VCaP (cell line): Measurements from ENCODE around the gene TNFAIP3.

Source experiments
- H3K27ac ChIP-seq: fragments of 450-650 bp; 2 replicates; pipeline ENCODE4 v1.5.1; 2017
- TF ChIP-seq, protein P1 (sequence below): fragments of 450-650 bp; conservative IDR thresholded peaks from 2 replicates; pipeline ENCODE4 v1.5.1; 2017; ENCODE audit warnings: mild to moderate bottlenecking, moderate library complexity

TNFAIP3 gene

DNA sequence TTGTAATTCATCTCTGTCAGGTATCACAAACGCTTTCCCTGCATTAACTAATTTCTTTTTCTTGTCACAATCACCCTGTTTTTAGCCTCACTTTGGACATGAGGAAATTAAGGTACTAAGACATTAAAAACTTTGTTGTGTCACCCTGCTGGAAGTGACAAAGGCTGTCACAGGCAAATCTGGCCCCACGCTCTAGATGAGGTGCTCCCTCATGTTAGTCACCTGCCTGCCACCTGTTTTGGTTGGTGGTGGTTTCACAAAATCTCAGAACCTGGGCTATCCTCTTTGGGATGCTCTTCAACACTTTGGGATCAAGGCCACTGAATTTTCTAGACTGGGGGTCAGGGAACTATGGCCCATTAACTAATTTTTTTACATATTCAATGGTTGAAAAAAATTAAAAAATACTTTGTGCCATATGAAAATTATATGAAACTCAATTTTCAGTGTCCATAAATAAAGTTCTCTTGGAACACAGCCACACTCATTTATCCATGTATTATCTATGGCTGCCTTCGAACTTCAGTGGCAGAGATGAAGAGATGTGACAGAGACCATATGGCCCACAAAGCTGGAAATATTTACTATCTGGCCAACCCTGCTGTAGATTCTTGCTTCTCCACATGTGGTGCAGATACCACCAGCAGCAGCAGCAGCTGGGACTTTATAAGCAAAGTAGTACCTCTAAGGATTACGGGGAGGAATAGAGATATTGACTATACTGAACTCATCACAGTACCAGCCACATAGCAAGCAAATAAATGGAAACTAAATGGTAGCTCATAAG lies 16.1 kb upstream of the TNFAIP3 start:
- H3K27ac ChIP-seq: no peak overlapping the region
- TF ChIP-seq, protein P1, sequence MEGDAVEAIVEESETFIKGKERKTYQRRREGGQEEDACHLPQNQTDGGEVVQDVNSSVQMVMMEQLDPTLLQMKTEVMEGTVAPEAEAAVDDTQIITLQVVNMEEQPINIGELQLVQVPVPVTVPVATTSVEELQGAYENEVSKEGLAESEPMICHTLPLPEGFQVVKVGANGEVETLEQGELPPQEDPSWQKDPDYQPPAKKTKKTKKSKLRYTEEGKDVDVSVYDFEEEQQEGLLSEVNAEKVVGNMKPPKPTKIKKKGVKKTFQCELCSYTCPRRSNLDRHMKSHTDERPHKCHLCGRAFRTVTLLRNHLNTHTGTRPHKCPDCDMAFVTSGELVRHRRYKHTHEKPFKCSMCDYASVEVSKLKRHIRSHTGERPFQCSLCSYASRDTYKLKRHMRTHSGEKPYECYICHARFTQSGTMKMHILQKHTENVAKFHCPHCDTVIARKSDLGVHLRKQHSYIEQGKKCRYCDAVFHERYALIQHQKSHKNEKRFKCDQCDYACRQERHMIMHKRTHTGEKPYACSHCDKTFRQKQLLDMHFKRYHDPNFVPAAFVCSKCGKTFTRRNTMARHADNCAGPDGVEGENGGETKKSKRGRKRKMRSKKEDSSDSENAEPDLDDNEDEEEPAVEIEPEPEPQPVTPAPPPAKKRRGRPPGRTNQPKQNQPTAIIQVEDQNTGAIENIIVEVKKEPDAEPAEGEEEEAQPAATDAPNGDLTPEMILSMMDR: no peak

DNA sequence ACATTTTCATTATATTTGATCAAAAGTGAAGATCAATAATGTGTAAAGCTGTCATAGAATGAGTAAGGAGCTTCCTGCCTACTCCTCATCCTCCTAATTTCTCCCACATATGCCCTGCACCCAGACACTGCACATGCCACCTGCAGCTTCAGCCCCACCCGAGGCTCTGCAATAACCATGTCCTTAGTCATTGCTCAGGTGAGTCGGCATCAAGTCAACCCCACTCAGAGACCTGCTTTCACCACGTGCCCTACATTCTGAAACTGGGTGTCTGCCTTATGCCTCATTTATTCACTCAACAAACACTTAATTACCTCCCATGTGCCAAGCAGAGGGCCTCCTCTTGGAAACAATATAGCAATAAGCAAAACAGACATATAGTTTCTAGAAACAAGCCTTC lies 15.4 kb upstream of the TNFAIP3 start:
- H3K27ac ChIP-seq: no peak overlapping the region
- TF ChIP-seq, protein P1: no peak

DNA sequence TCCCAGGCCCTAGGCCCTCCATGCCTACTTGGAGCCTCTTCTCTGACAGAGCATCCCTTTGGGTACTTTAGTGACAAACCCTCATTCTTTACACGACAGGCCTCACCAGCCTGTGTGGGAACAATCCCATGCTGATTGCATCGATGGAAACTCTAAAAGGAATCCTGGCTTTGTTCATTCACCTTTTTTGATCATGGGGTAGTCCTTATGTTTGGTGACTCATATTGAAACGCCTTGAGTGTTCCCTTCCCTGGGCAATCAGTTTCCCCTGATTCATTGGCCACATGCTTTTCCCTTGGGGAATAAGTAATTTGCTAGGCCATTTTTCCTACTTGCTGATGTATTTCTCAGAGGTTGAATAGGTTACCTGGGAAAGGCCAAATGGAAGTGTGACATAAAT lies 14.7 kb upstream of the TNFAIP3 start:
- H3K27ac ChIP-seq: no peak overlapping the region
- TF ChIP-seq, protein P1: no peak

DNA sequence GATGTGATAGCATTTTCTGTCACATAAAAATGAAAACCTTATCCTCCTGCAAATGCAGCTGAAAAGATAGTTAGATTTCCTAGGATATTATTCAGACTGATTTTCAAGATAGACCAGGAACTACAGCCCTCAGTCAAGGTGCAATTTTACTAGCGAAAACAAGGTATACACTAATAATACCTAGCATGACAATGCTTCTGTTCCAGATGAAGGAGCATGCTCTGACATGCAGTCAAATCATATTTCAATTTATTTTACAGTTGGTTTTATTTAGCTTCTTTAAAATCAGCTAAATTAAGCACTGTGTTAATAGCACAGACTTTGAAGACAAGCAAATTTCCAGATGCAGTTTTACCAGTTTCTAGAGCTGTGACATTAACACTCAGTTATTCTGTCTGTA lies 14.2 kb upstream of the TNFAIP3 start:
- TF ChIP-seq, protein P1: no peak
- H3K27ac ChIP-seq: no peak overlapping the region

DNA sequence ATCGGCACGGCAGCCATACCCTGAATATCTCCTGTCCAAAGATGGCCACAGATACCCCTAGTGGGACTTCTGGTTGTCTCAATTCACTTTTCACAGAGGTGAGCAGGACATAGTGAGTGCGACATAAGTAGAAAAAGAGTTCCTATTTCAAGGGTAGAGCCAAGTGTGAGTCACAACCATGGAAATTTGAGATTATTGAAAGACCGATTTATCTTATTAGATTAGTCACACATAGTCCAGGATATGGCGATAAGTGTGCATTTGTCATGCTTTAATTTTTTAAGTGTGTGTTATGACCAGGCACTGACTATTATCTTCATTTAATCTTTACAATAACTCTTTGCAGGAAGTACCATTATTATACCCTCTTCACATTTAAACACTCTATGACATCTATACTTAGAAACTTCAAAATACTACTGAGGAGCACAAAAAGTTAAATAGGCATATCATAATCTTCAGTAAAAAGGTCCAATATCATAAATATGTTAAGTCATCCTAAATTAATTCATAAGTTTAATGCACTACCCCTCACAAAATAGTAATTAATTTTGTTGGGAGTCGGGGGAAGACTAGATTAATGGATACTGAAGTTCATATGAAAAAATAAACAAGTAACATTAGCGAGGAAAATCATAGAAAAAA lies 13.4 kb upstream of the TNFAIP3 start:
- no peak overlapping the region for H3K27ac ChIP-seq
- TF ChIP-seq, protein P1: no peak

DNA sequence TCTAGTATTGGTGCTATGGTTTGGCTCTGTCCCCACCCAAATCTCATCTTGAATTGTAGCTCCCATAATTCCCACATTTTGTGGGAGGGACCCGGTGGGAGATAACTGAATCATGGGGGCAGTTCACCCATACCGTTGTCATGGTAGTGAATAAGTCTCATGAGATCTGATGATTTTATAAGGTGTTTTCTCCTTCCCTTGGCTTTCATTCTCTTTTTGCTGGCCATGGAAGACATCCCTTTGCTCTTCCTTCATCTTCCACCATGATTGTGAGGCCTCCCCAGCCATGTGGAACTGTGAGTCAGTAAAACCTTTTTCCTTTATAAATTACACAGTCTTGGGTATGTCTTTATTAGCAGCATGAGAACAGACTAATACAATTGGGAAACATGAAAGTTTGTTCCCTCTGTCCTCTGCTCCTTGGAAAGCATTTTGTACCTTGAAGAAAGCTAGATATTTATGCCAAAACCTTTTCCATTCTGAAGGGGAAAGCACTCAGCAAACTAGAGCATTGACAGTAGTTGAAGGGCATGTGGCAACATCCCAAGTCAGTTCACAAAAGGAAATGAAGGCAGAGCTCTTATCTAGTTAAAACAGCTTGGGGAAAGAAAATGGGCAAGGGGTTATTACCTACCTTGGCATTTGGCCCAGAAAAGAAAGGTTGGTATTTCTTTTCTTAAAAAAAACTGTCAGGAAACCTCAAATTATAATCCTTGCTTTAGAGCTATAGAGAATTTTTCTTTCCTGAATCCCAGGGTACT lies 10.7 kb upstream of the TNFAIP3 start:
- TF ChIP-seq, protein P1: no peak
- no peak overlapping the region for H3K27ac ChIP-seq

DNA sequence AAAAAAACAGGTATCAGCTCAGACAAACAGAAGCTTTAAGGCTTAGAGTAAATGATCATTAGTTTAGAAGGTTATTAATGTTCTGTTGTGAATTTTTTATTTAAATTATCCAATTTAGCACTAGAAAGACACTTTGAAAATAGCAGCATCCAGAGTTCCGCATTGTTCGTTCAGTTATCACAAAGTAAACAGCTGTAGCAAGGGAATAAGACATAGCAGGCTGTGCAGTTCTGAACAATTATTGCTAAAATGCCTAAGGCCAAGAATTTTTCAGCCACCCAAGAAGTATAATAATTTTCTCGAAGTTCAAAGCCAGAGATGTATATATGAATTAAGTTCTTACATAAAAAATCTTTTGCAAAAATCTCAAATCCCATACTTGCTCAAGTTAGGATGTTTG lies 8.0 kb upstream of the TNFAIP3 start:
- no peak overlapping the region for H3K27ac ChIP-seq
- TF ChIP-seq, protein P1: no peak
